IMR-90 (cell line): ENCODE data around the gene UBR4.

Experiments used
- BHLHE40 ChIP-seq: fragments of 150-350 bp; IDR thresholded peaks from 2 replicates; pipeline ENCODE4 v1.6.1; 2016; ENCODE audit warnings: mild to moderate bottlenecking, low read depth, low read length
- CTCF ChIP-seq: conservative IDR thresholded peaks from 2 replicates; pipeline ENCODE4 v1.5.1; 2012; ENCODE audit warnings: mild to moderate bottlenecking, low read depth, low read length, improper control_type of control experiment
- FOS ChIP-seq: fragments of 150-350 bp; IDR thresholded peaks from 2 replicates; pipeline ENCODE4 v1.6.1; 2016; ENCODE audit warnings: low read depth, low read length
- MAFK ChIP-seq: IDR thresholded peaks from 2 replicates; pipeline ENCODE4 v1.6.1; 2012; ENCODE audit warnings: low read depth, low read length, improper control_type of control experiment
- MAZ ChIP-seq: IDR thresholded peaks from 2 replicates; pipeline ENCODE4 v1.6.1; 2012; ENCODE audit warnings: low read depth, mild to moderate bottlenecking, low read length, improper control_type of control experiment, moderate library complexity, borderline replicate concordance
- MXI1 ChIP-seq: IDR thresholded peaks from 2 replicates; pipeline ENCODE4 v1.6.1; 2012; ENCODE audit warnings: low read depth, mild to moderate bottlenecking, low read length, moderate library complexity, borderline replicate concordance
- POLR2A ChIP-seq: IDR thresholded peaks from 2 replicates; pipeline ENCODE4 v1.6.1; 2012; ENCODE audit warnings: mild to moderate bottlenecking, low read depth, low read length
- RAD21 ChIP-seq: IDR thresholded peaks from 2 replicates; pipeline ENCODE4 v1.6.1; 2012; ENCODE audit warnings: low read length, improper control_type of control experiment
- RFX5 ChIP-seq: IDR thresholded peaks from 2 replicates; pipeline ENCODE4 v1.8.0; 2012; ENCODE audit warnings: low read depth, mild to moderate bottlenecking, low read length, moderate library complexity
- USF2 ChIP-seq: fragments of 150-350 bp; IDR thresholded peaks from 2 replicates; pipeline ENCODE4 v1.6.1; 2017; ENCODE audit warnings: mild to moderate bottlenecking, antibody characterized with exemption, low read length, low read depth

- TF ChIP-seq CTCF, result no peak
- TF ChIP-seq MAFK, result no peak
- TF ChIP-seq BHLHE40, result no peak
- TF ChIP-seq POLR2A, result no peak
- TF ChIP-seq USF2, result no peak
- TF ChIP-seq RFX5, result no peak
- no peak for TF ChIP-seq RAD21
- no peak for TF ChIP-seq MAZ
- TF ChIP-seq FOS, result no peak
- TF ChIP-seq MXI1, result no peak
Observed at GRCh38 chr1:19049798-19050197, 160.3 kb downstream of the UBR4 start.
